Measurements from ENCODE around the gene ADAM8.

Gene ADAM8

GRCh38 chr10:133303206-133303605 lies 26.5 kb upstream of the ADAM8 start:
- Mint-ChIP-seq H3K27me3 (ENCODE audit: low read depth, poor library complexity) (peaks cover 2% of the 10 kb centered on the region), H3K4me3 (no peak overlapping the region), H3K27ac (no peak overlapping the region), H3K4me1 (peaks cover 44% of the 10 kb centered on the region), H3K9me3 (no peaks in the 10 kb centered on the region), H3K36me3 (ENCODE audit: low read depth) (peaks cover 42% of the 10 kb centered on the region)
- DNase-seq, result no peak
- no peak for TF ChIP-seq CTCF (IDR thresholded peaks at IDR 0.05)

- H3K4me3 Mint-ChIP-seq, result no peak overlapping the region
- H3K9me3 Mint-ChIP-seq, result no peaks in the 10 kb centered on the region
- H3K4me1 Mint-ChIP-seq, result peaks cover 34% of the 10 kb centered on the region
- TF ChIP-seq CTCF (IDR thresholded peaks at IDR 0.05), result no peak
- no peak overlapping the region for H3K27ac Mint-ChIP-seq
- no peak for DNase-seq
- H3K27me3 Mint-ChIP-seq (ENCODE audit: low read depth, poor library complexity), result no peaks in the 10 kb centered on the region
- H3K36me3 Mint-ChIP-seq (ENCODE audit: low read depth), result peaks cover 51% of the 10 kb centered on the region
Measured at GRCh38 chr10:133302230-133302629, 25.6 kb upstream of the ADAM8 start.

GRCh38 chr10:133299738-133300137 lies 23.1 kb upstream of the ADAM8 start:
- peaks cover 56% of the 10 kb centered on the region for H3K36me3 Mint-ChIP-seq (ENCODE audit: low read depth)
- no peak for DNase-seq
- no peaks in the 10 kb centered on the region for H3K27me3 Mint-ChIP-seq (ENCODE audit: low read depth, poor library complexity)
- H3K27ac Mint-ChIP-seq, result peak overlapping the region; percentile 9
- H3K9me3 Mint-ChIP-seq, result no peaks in the 10 kb centered on the region
- no peak overlapping the region for H3K4me3 Mint-ChIP-seq
- H3K4me1 Mint-ChIP-seq, result peaks cover 12% of the 10 kb centered on the region
- TF ChIP-seq CTCF (IDR thresholded peaks at IDR 0.05), result no peak

GRCh38 chr10:133299224-133299623 lies 22.6 kb upstream of the ADAM8 start:
- Mint-ChIP-seq H3K36me3 (ENCODE audit: low read depth) (peaks cover 60% of the 10 kb centered on the region), H3K4me3 (no peak overlapping the region), H3K4me1 (peaks cover 7% of the 10 kb centered on the region), H3K27ac (peak overlapping the region; percentile 9), H3K27me3 (ENCODE audit: low read depth, poor library complexity) (no peaks in the 10 kb centered on the region), H3K9me3 (no peaks in the 10 kb centered on the region)
- TF ChIP-seq CTCF (IDR thresholded peaks at IDR 0.05), result no peak
- no peak for DNase-seq

GRCh38 chr10:133298466-133298865 lies 21.8 kb upstream of the ADAM8 start:
- no peak for DNase-seq
- TF ChIP-seq CTCF (IDR thresholded peaks at IDR 0.05), result no peak
- peaks cover 56% of the 10 kb centered on the region for H3K36me3 Mint-ChIP-seq (ENCODE audit: low read depth)
- H3K27me3 Mint-ChIP-seq (ENCODE audit: low read depth, poor library complexity), result no peaks in the 10 kb centered on the region
- peaks cover under 1% of the 10 kb centered on the region for H3K4me1 Mint-ChIP-seq
- no peak overlapping the region for H3K27ac Mint-ChIP-seq
- H3K9me3 Mint-ChIP-seq, result no peaks in the 10 kb centered on the region
- no peak overlapping the region for H3K4me3 Mint-ChIP-seq

- Mint-ChIP-seq H3K4me3 (no peak overlapping the region), H3K9me3 (no peaks in the 10 kb centered on the region), H3K4me1 (no peaks in the 10 kb centered on the region), H3K36me3 (ENCODE audit: low read depth) (peaks cover 52% of the 10 kb centered on the region), H3K27me3 (ENCODE audit: low read depth, poor library complexity) (no peaks in the 10 kb centered on the region), H3K27ac (no peak overlapping the region)
- DNase-seq, result no peak
- TF ChIP-seq CTCF (IDR thresholded peaks at IDR 0.05), result no peak
Measured at GRCh38 chr10:133297504-133297903, 20.8 kb upstream of the ADAM8 start.
